IMR-90 (cell line): ENCODE results near the gene BBS12. TPM values are rescaled to one million over a fixed set of nuclear protein-coding genes. Genes with fewer than 3 reads are reported as not detected.

ENCODE experiments used
- ATAC-seq: fragments of 200-7000 bp; cut with Tn5 transposase; 2 replicates; pipeline ENCODE4 v1.9.1; 2020; ENCODE audit warnings: low read depth, mild to moderate bottlenecking, moderate library complexity
- BruUV-seq: library from RNA; stranded (reverse); fragments of 400-500 nt; replicated peaks from 2 replicates; lab custom pipeline; 2021; lab: Mats Ljungman, UMichigan
- CTCF ChIA-PET: fragments of 300-600 bp; formaldehyde crosslinking; extraction: SDS; loops from one replicate; lab custom pipeline; 2021; ENCODE audit warnings: antibody characterized with exemption; lab: Yijun Ruan, JAX
- POLR2A ChIA-PET: fragments of 300-600 bp; sonication (Branson Sonifier 250); formaldehyde crosslinking; loops from one replicate; lab custom pipeline; 2022; ENCODE audit warnings: antibody characterized with exemption; ENCODE audit not compliant: unreplicated experiment; lab: Charles Lee
- DNase-seq: peaks from one replicate; pipeline ENCODE4 v3.0.0; 2013
- H2AFZ ChIP-seq: replicated peaks from 2 replicates; pipeline ENCODE3; 2013; ENCODE audit warnings: low read length, mild to moderate bottlenecking; ENCODE audit not compliant: poor library complexity
- H2AK5ac ChIP-seq: 2 replicates; pipeline ENCODE4 v1.6.1; 2013; ENCODE audit warnings: low read depth, low read length, inconsistent platforms
- H2AK9ac ChIP-seq: replicated peaks from 2 replicates; pipeline ENCODE3; 2013; ENCODE audit warnings: mild to moderate bottlenecking, low read depth, low read length, moderate library complexity; ENCODE audit not compliant: poor library complexity
- H2BK120ac ChIP-seq: 2 replicates; pipeline ENCODE4 v1.6.1; 2013; ENCODE audit warnings: low read depth, low read length, inconsistent platforms
- H2BK15ac ChIP-seq: 3 replicates; pipeline ENCODE4 v1.6.1; 2013; ENCODE audit warnings: low read depth, low read length, inconsistent platforms
- H2BK20ac ChIP-seq: 2 replicates; pipeline ENCODE4 v1.6.1; 2013; ENCODE audit warnings: low read depth, mild to moderate bottlenecking, inconsistent platforms, low read length, moderate library complexity
- H2BK5ac ChIP-seq: 2 replicates; pipeline ENCODE4 v1.6.1; 2013; ENCODE audit warnings: mild to moderate bottlenecking, low read depth, low read length, inconsistent platforms; ENCODE audit not compliant: poor library complexity, severe bottlenecking
- H3K14ac ChIP-seq: replicated peaks from 2 replicates; pipeline ENCODE4 v1.6.1; 2013; ENCODE audit warnings: low read depth, low read length, inconsistent platforms
- H3K18ac ChIP-seq: 2 replicates; pipeline ENCODE4 v1.6.1; 2013; ENCODE audit warnings: low read depth, low read length, control low read depth
- H3K23ac ChIP-seq: 2 replicates; pipeline ENCODE4 v1.6.1; 2013; ENCODE audit warnings: low read depth, low read length, inconsistent platforms
- H3K27ac ChIP-seq: 2 replicates; pipeline ENCODE4 v1.5.1; 2013; ENCODE audit warnings: mild to moderate bottlenecking, control low read depth, low read length; ENCODE audit not compliant: insufficient read depth
- H3K27me3 ChIP-seq: 2 replicates; pipeline ENCODE4 v1.6.1; 2013; ENCODE audit warnings: low read length; ENCODE audit not compliant: control insufficient read depth, insufficient read depth
- H3K36me3 ChIP-seq: 2 replicates; pipeline ENCODE4 v1.6.1; 2013; ENCODE audit warnings: low read length, mixed read lengths; ENCODE audit not compliant: control insufficient read depth, insufficient read depth
- H3K4ac ChIP-seq: 2 replicates; pipeline ENCODE4 v1.6.1; 2013; ENCODE audit warnings: low read depth, low read length, inconsistent platforms
- H3K4me1 ChIP-seq: 2 replicates; pipeline ENCODE4 v1.6.1; 2013; ENCODE audit warnings: low read length, mixed read lengths; ENCODE audit not compliant: control insufficient read depth, insufficient read depth
- H3K4me2 ChIP-seq: 2 replicates; pipeline ENCODE4 v1.6.1; 2013; ENCODE audit warnings: low read depth, mild to moderate bottlenecking, control low read depth, low read length, moderate library complexity
- H3K4me3 ChIP-seq: 2 replicates; pipeline ENCODE4 v1.5.1; 2013; ENCODE audit warnings: low read depth, mild to moderate bottlenecking, control low read depth, low read length, moderate library complexity; ENCODE audit not compliant: insufficient read depth
- H3K56ac ChIP-seq: 2 replicates; pipeline ENCODE4 v1.6.1; 2013; ENCODE audit warnings: low read length, inconsistent platforms; ENCODE audit not compliant: insufficient read depth; ENCODE audit errors: extremely low read depth
- H3K79me1 ChIP-seq, 2 experiments: 2 replicates each; pipeline ENCODE4 v1.6.1; 2013; ENCODE audit warnings: low read length in 2 of 2, inconsistent platforms in 1 of 2, low read depth in 1 of 2
- H3K9ac ChIP-seq: 2 replicates; pipeline ENCODE4 v1.6.1; 2013; ENCODE audit warnings: low read depth, low read length, control low read depth
- H3K9me1 ChIP-seq: 2 replicates; pipeline ENCODE4 v1.6.1; 2013; ENCODE audit warnings: low read length, inconsistent platforms; ENCODE audit not compliant: insufficient read depth
- H3K9me3 ChIP-seq: 2 replicates; pipeline ENCODE4 v1.6.1; 2013; ENCODE audit warnings: low read length; ENCODE audit not compliant: control insufficient read depth, insufficient read depth
- H4K20me1 ChIP-seq: 2 replicates; pipeline ENCODE4 v1.6.1; 2013; ENCODE audit warnings: low read length, inconsistent platforms; ENCODE audit not compliant: insufficient read depth
- H4K5ac ChIP-seq: 2 replicates; pipeline ENCODE4 v1.6.1; 2013; ENCODE audit warnings: mild to moderate bottlenecking, low read depth, low read length, control low read depth
- H4K8ac ChIP-seq, 2 experiments: 2 replicates each; pipeline ENCODE4 v1.6.1; 2013; ENCODE audit warnings: low read depth in 2 of 2, low read length in 2 of 2, control low read depth in 1 of 2, inconsistent platforms in 1 of 2
- H4K91ac ChIP-seq: 2 replicates; pipeline ENCODE4 v1.6.1; 2013; ENCODE audit warnings: low read depth, low read length, inconsistent platforms; ENCODE audit not compliant: insufficient read depth
- BHLHE40 ChIP-seq: fragments of 150-350 bp; IDR thresholded peaks from 2 replicates; pipeline ENCODE4 v1.6.1; 2016; ENCODE audit warnings: mild to moderate bottlenecking, low read depth, low read length
- CEBPB ChIP-seq: IDR thresholded peaks from 2 replicates; pipeline ENCODE4 v1.6.1; 2012; ENCODE audit warnings: low read depth, low read length, improper control_type of control experiment
- CHD1 ChIP-seq: IDR thresholded peaks from 2 replicates; pipeline ENCODE4 v1.6.1; 2012; ENCODE audit warnings: low read depth, low read length, improper control_type of control experiment
- CTCF ChIP-seq: conservative IDR thresholded peaks from 2 replicates; pipeline ENCODE4 v1.5.1; 2012; ENCODE audit warnings: mild to moderate bottlenecking, low read depth, low read length, improper control_type of control experiment
- ELK1 ChIP-seq: fragments of 150-350 bp; IDR thresholded peaks from 2 replicates; pipeline ENCODE4 v1.6.1; 2016; ENCODE audit warnings: low read depth, mild to moderate bottlenecking, low read length, moderate library complexity, borderline replicate concordance
- FOS ChIP-seq: fragments of 150-350 bp; IDR thresholded peaks from 2 replicates; pipeline ENCODE4 v1.6.1; 2016; ENCODE audit warnings: low read depth, low read length
- MAFK ChIP-seq: IDR thresholded peaks from 2 replicates; pipeline ENCODE4 v1.6.1; 2012; ENCODE audit warnings: low read depth, low read length, improper control_type of control experiment
- MAZ ChIP-seq: IDR thresholded peaks from 2 replicates; pipeline ENCODE4 v1.6.1; 2012; ENCODE audit warnings: low read depth, mild to moderate bottlenecking, low read length, improper control_type of control experiment, moderate library complexity, borderline replicate concordance
- MXI1 ChIP-seq: IDR thresholded peaks from 2 replicates; pipeline ENCODE4 v1.6.1; 2012; ENCODE audit warnings: low read depth, mild to moderate bottlenecking, low read length, moderate library complexity, borderline replicate concordance
- NFE2L2 ChIP-seq: fragments of 150-350 bp; IDR thresholded peaks from 2 replicates; pipeline ENCODE4 v1.6.1; 2016; ENCODE audit warnings: low read depth, mild to moderate bottlenecking, low read length
- POLR2A ChIP-seq: IDR thresholded peaks from 2 replicates; pipeline ENCODE4 v1.6.1; 2012; ENCODE audit warnings: mild to moderate bottlenecking, low read depth, low read length
- RAD21 ChIP-seq: IDR thresholded peaks from 2 replicates; pipeline ENCODE4 v1.6.1; 2012; ENCODE audit warnings: low read length, improper control_type of control experiment
- RCOR1 ChIP-seq: IDR thresholded peaks from 2 replicates; pipeline ENCODE4 v1.6.1; 2012; ENCODE audit warnings: mild to moderate bottlenecking, low read length, improper control_type of control experiment; ENCODE audit not compliant: insufficient replicate concordance
- RFX5 ChIP-seq: IDR thresholded peaks from 2 replicates; pipeline ENCODE4 v1.8.0; 2012; ENCODE audit warnings: low read depth, mild to moderate bottlenecking, low read length, moderate library complexity
- SMC3 ChIP-seq: fragments of 150-350 bp; IDR thresholded peaks from 2 replicates; pipeline ENCODE4 v1.6.1; 2016; ENCODE audit warnings: low read depth, mild to moderate bottlenecking, antibody characterized with exemption, low read length, moderate library complexity
- USF2 ChIP-seq: fragments of 150-350 bp; IDR thresholded peaks from 2 replicates; pipeline ENCODE4 v1.6.1; 2017; ENCODE audit warnings: mild to moderate bottlenecking, antibody characterized with exemption, low read length, low read depth
- WGBS, 2 experiments: methylation state at CpG; one replicate each; pipeline versions ENCODE4 v1.1.5 to v1.1.7; 2013; ENCODE audit warnings: missing lambda C conversion rate in 2 of 2; ENCODE audit not compliant: insufficient read length in 1 of 2; ENCODE audit errors: extremely low coverage in 2 of 2; 5-methylcytosine and 5-hydroxymethylcytosine counted together
- dilution Hi-C: fragments of 300-500 bp; cut with HindIII; formaldehyde crosslinking; loops from one replicate; pipeline ENCODE4 v1.14.3; 2018; ENCODE audit warnings: low sequenced_read_pairs; ENCODE audit not compliant: unreplicated experiment
- in situ Hi-C: fragments of 300-500 bp; cut with MboI; formaldehyde crosslinking; loops from 3 replicates; pipeline ENCODE4 v1.14.3; 2019; ENCODE audit warnings: low sequenced_read_pairs, inconsistent platforms, mixed read lengths
- intact Hi-C: fragments of 100-400 bp; cut with micrococcal nuclease; formaldehyde crosslinking; loops from 2 replicates; pipeline ENCODE4 v1.10.0; 2022
- polyA plus RNA-seq, 3 experiments: library from polyadenylated mRNA; depleted of rRNA; stranded (reverse); fragments of >200 nt; gene quantifications; 2 replicates each; pipeline ENCODE4 v1.2.3, GENCODE V29; 2012; ENCODE audit warnings: low replicate concordance in 1 of 3
- total RNA-seq: library from RNA; depleted of rRNA; stranded (reverse); fragments of >200 nt; gene quantifications from 2 replicates; pipeline ENCODE4 v1.2.3, GENCODE V29; 2012

The BBS12 gene
- total and polyA plus RNA-seq, 2 of the 4 experiments (the other 2 are of a cell fraction): 1.1 to 5.9 TPM

GRCh38 chr4:122788935-122789334, 56.4 kb downstream of the BBS12 start:
- intact Hi-C loops: no loop called here
- H3K56ac ChIP-seq: no peak overlapping the region
- CTCF ChIA-PET: interaction anchor here (1.0 kb wide), 1 partner anchor 12 kb away, joined by 3 read pairs; no protein-coding TSS in a partner anchor

More at GRCh38 chr4:122788935-122789334, 56.4 kb downstream of the BBS12 start:
- no peak overlapping the region for H3K9ac ChIP-seq
- no peak overlapping the region for H2BK5ac ChIP-seq
- TF ChIP-seq RAD21: no peak
- TF ChIP-seq CHD1: no peak
- no peak for TF ChIP-seq USF2
- no peak for TF ChIP-seq RCOR1
- no peak for TF ChIP-seq MAFK
- TF ChIP-seq SMC3: no peak
- no peak for TF ChIP-seq FOS
- no peak for TF ChIP-seq MXI1
- no peak for TF ChIP-seq RFX5
- TF ChIP-seq CEBPB: no peak
- no peak for TF ChIP-seq CTCF
- TF ChIP-seq MAZ: no peak
- no peak for TF ChIP-seq ELK1
- TF ChIP-seq NFE2L2: no peak
- no peak for TF ChIP-seq POLR2A
- no peak for TF ChIP-seq BHLHE40
- H2BK15ac ChIP-seq: no peak overlapping the region
- ATAC-seq (no peak), DNase-seq (no peak)
- H2AK5ac ChIP-seq: no peak overlapping the region
- no peak overlapping the region for H3K18ac ChIP-seq
- no peaks in the 10 kb centered on the region for H3K27me3 ChIP-seq
- H4K91ac ChIP-seq: no peak overlapping the region
- H2BK120ac ChIP-seq: no peak overlapping the region
- H3K79me1 ChIP-seq: no peaks in the 10 kb centered on the region
- no peak overlapping the region for H2AFZ ChIP-seq
- H4K20me1 ChIP-seq: no peaks in the 10 kb centered on the region
- no peak overlapping the region for H3K23ac ChIP-seq
- no peaks in the 10 kb centered on the region for H3K36me3 ChIP-seq
- H3K4me1 ChIP-seq: peaks cover 2% of the 10 kb centered on the region
- no peak overlapping the region for H2BK20ac ChIP-seq
- H3K4me2 ChIP-seq: no peak overlapping the region
- no TSS peak for BruUV-seq
- in situ Hi-C loops: no loop called here
- H3K4me3 ChIP-seq: no peak overlapping the region
- no peak overlapping the region for H3K14ac ChIP-seq
- POLR2A ChIA-PET: no interaction called here
- dilution Hi-C loops: no loop called here
- H4K5ac ChIP-seq: no peak overlapping the region
- no peaks in the 10 kb centered on the region for H3K9me1 ChIP-seq
- no peaks in the 10 kb centered on the region for H3K9me3 ChIP-seq
- WGBS, 2 experiments: no CpG with 5 or more reads among the region's 4 CpGs
- H4K8ac ChIP-seq: no peak overlapping the region
- no peak overlapping the region for H3K4ac ChIP-seq
- no peak overlapping the region for H3K27ac ChIP-seq
- no peak overlapping the region for H2AK9ac ChIP-seq
